ENCODE measurements around the gene PREP. TPM values are rescaled to one million over a fixed set of nuclear protein-coding genes. Genes with fewer than 3 reads are reported as not detected.

PREP gene
- total and polyA plus RNA-seq, 2 of the 8 experiments (the other 6 are each of a cell fraction or from before 2014, with no cell fraction given): 26.8 to 70.0 TPM

- H4K91ac ChIP-seq (replicated peaks; ENCODE audit: insufficient read length, low read length): no peak overlapping the region
- no peaks in the 10 kb centered on the region for H3K9me3 ChIP-seq (ENCODE audit: insufficient read depth in 2 of 2, low read depth in 1 of 2, low read length in 1 of 2)
- TF ChIP-seq POLR2AphosphoS5 (IDR thresholded peaks at IDR 0.05; ENCODE audit: low read depth, low read length) (no peak), CBX8 (IDR thresholded peaks at IDR 0.05; ENCODE audit: borderline replicate concordance, low read depth, low read length) (no peak), ZNF274 (IDR thresholded peaks at IDR 0.05; ENCODE audit: borderline replicate concordance, extremely low read depth, low read length) (no peak), GTF2F1 (IDR thresholded peaks at IDR 0.05; ENCODE audit: borderline replicate concordance, low read depth, low read length) (no peak), SIRT6 (IDR thresholded peaks at IDR 0.05; ENCODE audit: low read length) (no peak), RNF2 (IDR thresholded peaks at IDR 0.05; ENCODE audit: borderline replicate concordance, low read depth, low read length, missing control alignments, poor library complexity, severe bottlenecking) (no peak), TAF1 (IDR thresholded peaks at IDR 0.05; ENCODE audit: low read depth, low read length) (no peak)
- TF ChIP-seq, protein P1, sequence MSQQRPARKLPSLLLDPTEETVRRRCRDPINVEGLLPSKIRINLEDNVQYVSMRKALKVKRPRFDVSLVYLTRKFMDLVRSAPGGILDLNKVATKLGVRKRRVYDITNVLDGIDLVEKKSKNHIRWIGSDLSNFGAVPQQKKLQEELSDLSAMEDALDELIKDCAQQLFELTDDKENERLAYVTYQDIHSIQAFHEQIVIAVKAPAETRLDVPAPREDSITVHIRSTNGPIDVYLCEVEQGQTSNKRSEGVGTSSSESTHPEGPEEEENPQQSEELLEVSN (IDR thresholded peaks at IDR 0.05): no peak
- no peak overlapping the region for H3K9ac ChIP-seq (replicated peaks in 1 of 4; ENCODE audit: extremely low read depth in 1 of 4, low read depth in 3 of 4, low read length in 3 of 4)
- ChIA-PET POLR2A (ENCODE audit: partially characterized antibody) (no interaction called here), CTCF (ENCODE audit: partially characterized antibody) (interaction anchor here (1.0 to 2.5 kb wide), 11 partner anchors 9 to 1134 kb away, joined by 3 to 14 read pairs (median 4); partner anchors contain the start of gene PREP)
- H3K27ac ChIP-seq (ENCODE audit: low read depth, low read length): no peak overlapping the region
- H3K14ac ChIP-seq (ENCODE audit: insufficient read length): no peak overlapping the region
- no peaks in the 10 kb centered on the region for H3K79me1 ChIP-seq (ENCODE audit: low read depth, low read length)
- H3K18ac ChIP-seq (ENCODE audit: extremely low read depth, low read length): no peak overlapping the region
- no peak overlapping the region for H2BK20ac ChIP-seq (ENCODE audit: low read length)
- H3K4me2 ChIP-seq (ENCODE audit: insufficient read depth in 1 of 2, low read depth in 2 of 2, low read length in 2 of 2): no peak overlapping the region
- no peak overlapping the region for H3K4me3 ChIP-seq (ENCODE audit: extremely low read depth in 1 of 4, insufficient read depth in 2 of 4, low read depth in 3 of 4, low read length in 4 of 4)
- no peak overlapping the region for H2AFZ ChIP-seq (ENCODE audit: low read length)
- peaks cover 0 to 3% (median 0%) of the 10 kb centered on the region in 4 experiments; a peak in 1 of 7 replicates for H3K4me1 ChIP-seq (replicated peaks in 1 of 4; ENCODE audit: control insufficient read depth in 3 of 4, insufficient read depth in 4 of 4, low read length in 3 of 4)
- H3K23ac ChIP-seq (ENCODE audit: insufficient read length): no peak overlapping the region
- no peaks in the 10 kb centered on the region for H3K23me2 ChIP-seq (ENCODE audit: low read depth, low read length)
- no peaks in the 10 kb centered on the region for H4K20me1 ChIP-seq (replicated peaks in 1 of 2; ENCODE audit: control insufficient read depth in 1 of 2, insufficient read depth in 2 of 2, low read length in 2 of 2)
- no peak overlapping the region for H2BK120ac ChIP-seq (replicated peaks; ENCODE audit: low read depth, low read length)
- H3K27me3 ChIP-seq (replicated peaks in 1 of 4; ENCODE audit: control insufficient read depth in 3 of 4, extremely low read depth in 1 of 4, insufficient read depth in 3 of 4, low read length in 3 of 4): no peaks in the 10 kb centered on the region
- H2BK12ac ChIP-seq (ENCODE audit: low read depth, low read length): no peak overlapping the region
- H3K4ac ChIP-seq (replicated peaks; ENCODE audit: insufficient read length, low read depth, low read length): no peak overlapping the region
- no peak overlapping the region for H4K8ac ChIP-seq (ENCODE audit: extremely low read depth, insufficient read depth, low read length)
- no peak for DNase-seq (ENCODE audit: low read depth in 1 of 2, low spot score in 2 of 2)
- H2AK5ac ChIP-seq (ENCODE audit: low read depth, low read length): no peak overlapping the region
- H2BK5ac ChIP-seq (ENCODE audit: low read depth, low read length): no peak overlapping the region
- 69% methylated on average over 3 of the region's 3 CpGs; no CpG with 5 or more reads in 1 of the 2 experiments for WGBS, 2 experiments (ENCODE audit: extremely low coverage in 1 of 2, insufficient coverage in 1 of 2, insufficient read length in 1 of 2, insufficient replicate concordance in 2 of 2, low coverage in 1 of 2, low lambda C conversion rate in 2 of 2, missing lambda C conversion rate in 1 of 2)
- no peaks in the 10 kb centered on the region for H3K79me2 ChIP-seq (ENCODE audit: control insufficient read depth in 1 of 2, insufficient read depth in 2 of 2, low read length in 2 of 2)
- H2BK15ac ChIP-seq (ENCODE audit: low read length): no peak overlapping the region
- FAIRE-seq: no peak
- H4K5ac ChIP-seq (ENCODE audit: insufficient read length, low read depth, low read length): no peak overlapping the region
- no peak overlapping the region for H3K56ac ChIP-seq (replicated peaks; ENCODE audit: insufficient read length, low read depth, low read length)
- no peaks in the 10 kb centered on the region for H3K36me3 ChIP-seq (ENCODE audit: control insufficient read depth in 2 of 4, insufficient read depth in 4 of 4, low read length in 3 of 4)
Measured at GRCh38 chr6:105432797-105433196, 29.9 kb upstream of the PREP start.

Data from H1 (cell line).